Stimulated activated CD4-positive, alpha-beta T cell treated with anti-CD3 and anti-CD28 coated beads, Interleukin-1b, Interleukin-23, amount 100 ng/mL, for 1 hour (primary cell): ENCODE data around the gene BIVM.

Source experiments
- DNase-seq, 2 donors: peaks; one replicate each; pipeline ENCODE4 v3.0.0-alpha.2; 2020; ENCODE audit warnings: low read depth in 2 of 2

BIVM gene

DNA sequence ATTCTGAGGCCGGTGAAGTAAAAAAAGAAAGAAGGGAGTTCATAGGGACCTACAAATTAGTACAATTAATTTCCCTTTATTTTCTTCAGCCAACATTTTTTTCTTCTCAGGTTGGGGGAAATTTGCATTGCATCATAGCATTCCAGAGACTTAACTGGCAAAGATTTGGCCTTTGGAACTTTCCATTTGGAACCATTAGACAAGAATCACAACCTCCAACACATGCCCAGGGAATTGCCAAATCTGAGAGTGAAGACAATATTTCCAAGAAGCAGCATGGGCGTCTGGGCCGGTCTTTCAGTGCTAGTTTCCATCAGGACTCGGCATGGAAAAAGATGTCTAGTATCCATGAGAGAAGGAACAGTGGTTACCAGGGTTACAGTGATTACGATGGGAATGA is 40.5 kb downstream of the BIVM start:
- no peak for DNase-seq

DNA sequence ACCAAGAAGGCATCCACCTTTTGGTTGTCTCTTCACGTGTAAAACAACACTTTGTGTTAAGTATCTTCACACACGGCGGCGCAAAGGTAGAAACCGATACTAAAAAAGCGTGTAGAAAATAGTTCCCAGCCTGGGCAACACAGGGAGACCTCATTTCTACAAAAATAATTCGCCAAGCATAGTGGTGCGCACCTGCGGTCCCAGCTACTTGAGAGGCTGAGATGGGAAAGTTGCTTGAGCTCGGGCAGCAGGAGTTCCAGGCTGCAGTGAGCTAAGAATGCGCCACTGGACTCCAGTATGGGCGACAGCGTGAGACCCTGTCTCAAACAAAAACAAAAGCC is 46.3 kb downstream of the BIVM start:
- DNase-seq: no peak

DNA sequence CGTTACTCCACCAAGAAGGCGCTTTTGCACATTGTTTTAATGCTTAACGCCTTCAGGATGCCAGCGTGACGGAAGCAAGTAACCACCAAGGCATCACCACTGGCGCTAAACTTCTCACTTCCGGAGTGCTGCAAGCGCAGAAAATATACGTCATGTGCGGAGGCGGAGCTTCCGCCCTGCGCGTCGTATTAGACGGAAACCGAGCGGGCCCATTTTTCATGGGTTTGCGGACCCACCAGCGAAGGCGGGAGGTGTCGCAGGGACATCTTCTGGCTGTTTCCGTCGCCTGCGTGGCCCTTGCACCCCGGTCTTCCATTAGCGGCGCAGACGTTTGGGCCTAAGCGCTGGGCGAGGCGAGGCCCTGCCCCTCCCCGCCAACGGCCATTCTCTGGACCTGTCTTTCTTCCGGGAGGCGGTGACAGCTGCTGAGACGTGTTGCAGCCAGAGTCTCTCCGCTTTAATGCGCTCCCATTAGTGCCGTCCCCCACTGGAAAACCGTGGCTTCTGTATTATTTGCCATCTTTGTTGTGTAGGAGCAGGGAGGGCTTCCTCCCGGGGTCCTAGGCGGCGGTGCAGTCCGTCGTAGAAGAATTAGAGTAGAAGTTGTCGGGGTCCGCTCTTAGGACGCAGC is 46.8 kb downstream of the BIVM start, which contains the start of gene ERCC5:
Gene ERCC5, plus strand, starts transcription at position 403 of the 631 bp plus-strand sequence. CDS start 235 bp downstream, outside the sequence.
- peak; percentile 83 to 85 for DNase-seq

GRCh38 chr13:102846261-102847015 is 47.5 kb downstream of the BIVM start:
- no peak for DNase-seq

DNA sequence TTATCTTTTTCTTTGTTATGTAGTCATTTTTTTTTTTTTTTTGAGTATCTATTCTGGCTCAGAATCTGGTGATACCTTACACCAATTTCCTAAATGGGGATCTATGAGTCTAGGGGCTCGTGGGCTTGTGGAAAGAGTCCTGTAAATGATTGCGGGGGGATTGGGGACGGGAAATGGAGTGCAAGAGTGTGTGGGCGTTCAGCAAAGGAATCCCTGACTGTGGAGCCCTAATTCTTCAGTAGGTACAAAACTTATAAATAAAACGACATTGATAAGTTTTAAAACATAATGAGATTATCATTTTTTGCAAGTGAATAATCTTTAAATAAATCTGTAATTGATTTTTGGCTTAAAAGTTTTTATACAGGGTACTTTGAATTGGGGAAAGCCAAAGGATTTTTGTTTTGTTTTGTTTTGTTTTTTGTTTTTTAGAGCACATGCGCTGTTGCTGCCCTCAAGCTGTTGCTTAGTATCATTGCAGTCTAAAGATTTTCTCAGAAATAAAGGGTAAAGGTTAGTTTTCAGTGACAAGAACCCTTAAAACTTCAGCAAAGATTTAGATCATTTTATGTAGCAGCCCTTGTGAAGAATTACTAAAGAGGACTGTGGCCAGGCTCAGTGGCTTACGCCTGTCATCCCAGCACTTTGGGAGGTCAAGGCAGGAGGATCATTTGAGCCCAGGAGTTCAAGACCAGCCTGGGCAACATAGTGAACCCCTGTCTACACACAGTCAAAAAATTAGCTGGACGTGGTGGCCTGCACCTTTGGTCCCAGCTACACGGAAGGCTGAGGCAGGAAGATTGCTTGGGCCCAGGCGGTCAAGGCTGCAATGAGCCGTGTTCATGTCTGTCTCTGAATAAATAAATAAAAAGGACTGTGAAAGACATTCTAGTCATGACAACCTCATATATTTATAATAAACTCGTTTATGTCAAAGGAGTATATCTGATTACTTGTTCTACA is 48.6 kb downstream of the BIVM start:
- DNase-seq: no peak

DNA sequence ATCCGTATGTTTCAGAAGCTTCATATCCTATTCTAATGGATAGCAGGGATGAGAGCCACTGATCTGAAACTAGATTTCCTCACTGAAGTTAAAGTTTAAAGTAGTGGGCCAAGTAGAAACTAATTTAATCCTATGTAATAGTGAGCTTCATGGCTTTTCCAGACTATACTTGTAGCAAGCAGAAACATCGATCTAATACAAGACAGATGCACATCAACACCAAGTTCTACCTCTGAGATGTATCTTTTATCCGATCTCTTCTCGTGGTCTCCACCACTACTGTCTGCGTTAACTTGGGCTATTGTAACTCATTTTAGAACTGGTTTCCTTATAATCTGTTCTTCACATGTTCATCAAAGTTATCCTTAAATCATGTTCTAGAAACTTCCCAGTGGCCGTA is 50.0 kb downstream of the BIVM start:
- DNase-seq: no peak

DNA sequence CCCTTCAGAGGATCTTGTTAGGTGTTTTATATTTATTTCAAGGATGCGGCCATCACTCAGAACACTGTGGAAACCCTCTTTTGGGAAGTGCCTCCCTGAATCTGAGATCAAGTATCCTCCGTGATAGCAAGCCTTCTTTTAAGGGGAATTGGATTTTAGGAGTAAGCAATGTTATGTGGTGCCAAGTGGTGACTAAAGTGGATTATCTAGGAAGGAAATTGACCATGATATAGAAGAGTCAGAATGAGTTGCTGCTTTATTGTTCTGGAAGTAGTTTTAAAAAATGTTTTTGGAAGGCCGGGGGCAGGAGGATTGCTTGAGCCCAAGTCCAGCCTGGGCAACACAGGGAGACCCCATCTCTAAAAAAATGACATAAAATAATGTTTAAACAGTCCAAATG is 53.6 kb downstream of the BIVM start:
- no peak for DNase-seq

GRCh38 chr13:102854675-102855074 is 55.8 kb downstream of the BIVM start:
- DNase-seq: no peak

DNA sequence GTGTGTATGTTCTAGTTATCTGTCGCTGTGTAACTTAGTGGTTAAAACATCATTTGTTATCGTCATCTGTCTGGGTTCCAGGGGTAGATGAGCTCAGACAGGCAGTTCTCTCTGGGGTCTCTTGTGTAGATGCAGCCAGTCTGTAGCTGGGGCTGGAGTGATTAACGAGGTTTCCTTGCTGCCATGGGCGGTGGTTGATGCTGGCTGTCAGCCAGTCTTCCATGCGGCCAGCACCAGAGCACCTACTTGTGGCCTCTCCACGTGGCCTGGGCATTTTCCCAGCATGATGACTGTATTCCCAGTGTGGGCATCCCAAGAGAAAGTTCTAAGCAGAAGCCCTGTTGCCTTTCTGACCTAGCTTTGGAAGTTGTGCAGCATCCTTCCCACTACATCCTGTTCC is 57.6 kb downstream of the BIVM start:
- DNase-seq: no peak

GRCh38 chr13:102862624-102863210 is 63.8 kb downstream of the BIVM start:
- DNase-seq: no peak

DNA sequence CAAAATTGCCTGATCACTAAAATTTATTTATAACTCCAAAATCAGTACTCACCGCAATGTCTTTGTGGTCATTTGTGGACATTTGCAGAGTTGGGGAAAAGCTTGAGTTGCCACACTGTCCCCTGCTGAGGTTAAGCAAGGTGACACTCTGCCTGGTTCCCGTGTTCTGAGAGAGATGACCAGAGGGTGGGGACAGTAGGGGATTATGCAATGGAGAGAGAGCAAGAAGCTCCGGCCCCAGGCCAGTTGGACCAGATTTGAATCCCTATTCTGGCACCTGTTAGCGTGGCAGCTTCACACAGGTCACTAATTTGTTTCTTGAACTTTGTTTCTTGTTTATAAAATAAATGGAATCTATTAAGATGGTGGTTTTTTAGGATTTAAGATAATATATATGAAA is 64.7 kb downstream of the BIVM start:
- no peak for DNase-seq

- DNase-seq: no peak
Observed at GRCh38 chr13:102868366-102868936, 69.5 kb downstream of the BIVM start.

- DNase-seq: no peak
Observed at GRCh38 chr13:102869948-102870676, 71.2 kb downstream of the BIVM start.

DNA sequence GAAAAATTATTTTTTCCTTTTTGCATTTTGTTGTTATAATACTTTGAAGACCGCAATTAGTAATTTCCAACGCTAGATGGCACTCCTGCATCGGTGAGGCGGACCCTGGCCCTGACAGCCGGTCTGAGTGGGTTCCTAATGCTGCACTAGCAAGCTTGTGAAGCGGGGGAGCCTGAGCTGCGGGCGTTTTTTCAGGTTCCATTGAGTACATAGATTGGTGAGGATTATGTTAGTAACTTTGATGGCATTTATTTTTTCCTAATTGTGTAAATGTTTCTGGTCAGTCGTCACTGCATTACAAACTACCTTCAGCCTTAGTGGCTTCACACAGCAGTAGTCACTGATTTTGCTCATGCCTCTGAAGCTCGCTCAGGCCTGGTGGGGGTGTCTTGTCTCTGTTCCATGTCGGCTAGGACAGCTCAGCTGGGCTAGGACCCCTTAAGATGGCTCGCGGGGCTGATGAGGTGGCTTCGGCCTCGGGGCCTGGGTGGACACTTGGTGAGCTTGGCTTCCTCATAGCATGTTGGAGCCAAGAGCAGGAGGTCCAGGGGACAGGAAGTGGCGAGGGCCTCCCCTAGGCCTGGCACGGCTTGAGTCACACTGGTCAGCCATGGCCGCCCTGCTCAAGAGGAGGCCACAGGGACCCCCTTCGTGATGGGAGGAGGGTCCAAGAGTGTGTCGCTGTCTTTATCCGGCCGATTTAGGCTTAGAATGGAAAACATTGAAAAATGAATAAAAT is 71.9 kb downstream of the BIVM start:
- DNase-seq: no peak

- DNase-seq: no peak
Observed at GRCh38 chr13:102872131-102872530, 73.2 kb downstream of the BIVM start.

DNA sequence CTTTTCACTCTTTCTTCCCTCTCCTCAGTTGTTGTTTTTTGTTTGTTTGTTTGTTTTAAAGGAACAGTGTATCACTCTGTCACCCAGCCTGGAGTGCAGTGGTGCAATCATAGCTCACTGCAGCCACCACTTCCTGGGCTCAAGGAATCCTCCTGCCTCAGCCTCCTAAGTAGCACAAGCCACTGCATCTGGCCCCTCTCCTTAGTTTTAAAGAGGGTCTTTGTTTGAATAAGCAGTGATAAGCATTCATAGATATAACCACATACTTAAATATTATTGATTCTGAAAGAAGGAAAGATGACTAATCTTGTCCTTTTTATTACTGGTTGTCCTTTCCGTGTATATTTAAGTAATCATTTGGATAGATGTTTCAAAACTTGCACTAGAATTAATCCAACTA is 73.6 kb downstream of the BIVM start:
- no peak for DNase-seq

GRCh38 chr13:102873653-102874052 is 74.7 kb downstream of the BIVM start:
- DNase-seq: no peak

- no peak for DNase-seq
Observed at GRCh38 chr13:102875256-102875655, 76.3 kb downstream of the BIVM start.

DNA sequence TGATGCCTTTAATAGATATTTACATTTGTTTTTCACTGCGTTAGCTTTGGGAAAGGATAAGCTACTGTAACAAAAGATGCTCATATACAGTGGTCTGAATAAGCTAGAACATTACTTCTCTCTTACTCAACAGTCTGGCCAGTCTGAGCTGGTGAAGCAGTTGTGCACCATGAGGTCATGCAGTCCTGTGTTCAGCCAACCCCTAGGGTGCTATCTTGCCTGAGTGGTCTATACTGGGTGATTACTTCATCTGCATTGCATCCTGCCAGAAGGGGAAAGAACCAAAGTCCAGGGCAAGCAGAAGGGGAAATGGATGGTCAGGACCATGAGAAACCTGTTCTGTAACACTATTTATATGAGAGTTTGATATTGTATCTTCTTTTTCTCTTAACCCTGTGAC is 78.4 kb downstream of the BIVM start:
- DNase-seq: no peak

DNA sequence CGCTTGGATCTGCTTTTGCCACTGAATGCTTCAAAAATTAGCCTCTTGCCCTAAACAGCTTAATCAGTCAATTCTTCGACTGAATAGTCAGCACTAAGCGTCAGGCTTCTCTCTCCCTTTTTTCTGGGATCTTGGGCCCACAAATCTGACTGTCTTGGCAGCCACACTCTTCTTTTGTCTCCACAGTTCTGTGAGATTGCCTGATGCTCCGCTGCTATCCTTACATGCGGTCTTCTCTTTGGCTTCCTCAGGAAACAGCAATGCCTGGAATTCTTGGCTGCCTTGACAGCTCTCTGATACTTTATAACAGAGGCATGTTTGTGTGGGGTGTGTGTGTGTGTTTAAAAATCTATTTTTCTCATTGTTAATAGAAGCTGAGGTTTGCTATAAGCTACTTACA is 79.6 kb downstream of the BIVM start:
- no peak for DNase-seq
